Esophagus squamous epithelium (tissue), 4 donors: ENCODE measurements around the gene KIDINS220.

ENCODE experiments used
- POLR2A ChIP-seq, 4 donors: fragments of 450-650 bp; IDR thresholded peaks; one replicate each; pipeline ENCODE4 v1.6.1; 2017; ENCODE audit warnings: antibody characterized with exemption in 4 of 4, mild to moderate bottlenecking in 4 of 4, moderate library complexity in 3 of 4
- TF ChIP-seq, protein P1 (sequence below), 6 experiments: fragments of 450-650 bp in 4 of 6; fragments of 200-600 bp in 2 of 6; sonication (generic) in 2 of 6; IDR thresholded peaks; one replicate each; pipeline ENCODE4 v1.5.1; 2016 to 2019; ENCODE audit warnings: antibody characterized with exemption in 6 of 6, mild to moderate bottlenecking in 4 of 6, moderate library complexity in 4 of 6

DNA sequence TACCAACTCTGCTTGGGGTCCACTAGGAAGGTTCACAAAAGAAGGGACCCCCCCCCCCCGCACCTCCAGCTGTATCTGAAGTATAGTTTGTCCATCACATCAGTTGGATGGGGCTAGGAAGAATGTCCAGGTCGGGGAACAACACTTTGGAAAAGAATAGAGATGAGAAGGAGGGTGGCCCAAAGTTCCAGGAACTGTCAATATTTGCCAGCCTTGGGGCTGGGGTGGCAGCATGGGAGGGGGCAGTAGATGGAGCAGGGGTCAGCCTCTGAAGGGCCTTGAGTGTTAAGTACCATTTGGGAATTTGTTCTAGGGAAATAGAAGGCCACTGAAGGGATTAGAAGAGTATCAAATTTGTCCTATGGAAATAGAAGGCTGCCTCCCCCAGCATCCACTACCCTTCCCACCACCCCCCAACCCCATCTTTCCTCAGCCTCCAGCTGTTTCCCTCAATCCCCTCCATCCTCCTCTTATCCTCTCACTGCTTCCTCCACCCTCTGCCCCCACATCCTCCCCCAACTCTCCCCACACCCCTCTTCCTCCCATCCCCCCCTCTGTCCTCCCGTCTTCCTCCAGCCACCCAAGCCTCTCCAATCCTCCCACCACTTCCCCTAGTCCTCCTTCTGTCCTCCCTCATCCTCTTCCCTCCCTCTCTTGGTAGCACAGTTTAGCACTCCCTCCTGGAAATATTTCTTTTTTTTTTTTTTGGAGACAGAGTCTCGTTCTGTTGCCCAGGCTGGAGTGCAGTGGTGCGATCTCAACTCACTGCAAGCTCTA, 2.0 kb upstream of the KIDINS220 start:
- TF ChIP-seq, protein P1, sequence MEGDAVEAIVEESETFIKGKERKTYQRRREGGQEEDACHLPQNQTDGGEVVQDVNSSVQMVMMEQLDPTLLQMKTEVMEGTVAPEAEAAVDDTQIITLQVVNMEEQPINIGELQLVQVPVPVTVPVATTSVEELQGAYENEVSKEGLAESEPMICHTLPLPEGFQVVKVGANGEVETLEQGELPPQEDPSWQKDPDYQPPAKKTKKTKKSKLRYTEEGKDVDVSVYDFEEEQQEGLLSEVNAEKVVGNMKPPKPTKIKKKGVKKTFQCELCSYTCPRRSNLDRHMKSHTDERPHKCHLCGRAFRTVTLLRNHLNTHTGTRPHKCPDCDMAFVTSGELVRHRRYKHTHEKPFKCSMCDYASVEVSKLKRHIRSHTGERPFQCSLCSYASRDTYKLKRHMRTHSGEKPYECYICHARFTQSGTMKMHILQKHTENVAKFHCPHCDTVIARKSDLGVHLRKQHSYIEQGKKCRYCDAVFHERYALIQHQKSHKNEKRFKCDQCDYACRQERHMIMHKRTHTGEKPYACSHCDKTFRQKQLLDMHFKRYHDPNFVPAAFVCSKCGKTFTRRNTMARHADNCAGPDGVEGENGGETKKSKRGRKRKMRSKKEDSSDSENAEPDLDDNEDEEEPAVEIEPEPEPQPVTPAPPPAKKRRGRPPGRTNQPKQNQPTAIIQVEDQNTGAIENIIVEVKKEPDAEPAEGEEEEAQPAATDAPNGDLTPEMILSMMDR (IDR thresholded peaks at IDR 0.05), result no peak
- no peak for TF ChIP-seq POLR2A (IDR thresholded peaks at IDR 0.05)
